Stomach smooth muscle (tissue), 2 donors: ENCODE results near the gene NPAS4.

Experiments used
- H3K27ac ChIP-seq: one replicate; pipeline ENCODE4 v1.7.0; 2013; ENCODE audit warnings: mild to moderate bottlenecking, low read length, inconsistent platforms
- H3K27me3 ChIP-seq, 2 donors: one replicate each; pipeline ENCODE4 v1.7.0; 2013; ENCODE audit warnings: low read length in 2 of 2; ENCODE audit not compliant: insufficient read depth in 2 of 2, control insufficient read depth in 1 of 2
- H3K36me3 ChIP-seq, 2 donors: one replicate each; pipeline ENCODE4 v1.7.0; 2013; ENCODE audit warnings: low read length in 2 of 2; ENCODE audit not compliant: control insufficient read depth in 2 of 2, insufficient read depth in 2 of 2
- H3K4me1 ChIP-seq: one replicate; pipeline ENCODE4 v1.7.0; 2013; ENCODE audit warnings: low read length; ENCODE audit not compliant: control insufficient read depth, insufficient read depth
- H3K4me3 ChIP-seq, 2 donors: one replicate each; pipeline ENCODE4 v1.7.0; 2013; ENCODE audit warnings: low read length in 2 of 2
- H3K9ac ChIP-seq, 2 donors: one replicate each; pipeline ENCODE4 v1.7.0; 2013; ENCODE audit warnings: low read length in 2 of 2, mild to moderate bottlenecking in 1 of 2
- H3K9me3 ChIP-seq, 2 donors: one replicate each; pipeline ENCODE4 v1.7.0; 2013; ENCODE audit warnings: low read length in 2 of 2; ENCODE audit not compliant: control insufficient read depth in 2 of 2
- donor health status: healthy.
- donor health status: Pancreatic carcinoma.

NPAS4 gene

DNA sequence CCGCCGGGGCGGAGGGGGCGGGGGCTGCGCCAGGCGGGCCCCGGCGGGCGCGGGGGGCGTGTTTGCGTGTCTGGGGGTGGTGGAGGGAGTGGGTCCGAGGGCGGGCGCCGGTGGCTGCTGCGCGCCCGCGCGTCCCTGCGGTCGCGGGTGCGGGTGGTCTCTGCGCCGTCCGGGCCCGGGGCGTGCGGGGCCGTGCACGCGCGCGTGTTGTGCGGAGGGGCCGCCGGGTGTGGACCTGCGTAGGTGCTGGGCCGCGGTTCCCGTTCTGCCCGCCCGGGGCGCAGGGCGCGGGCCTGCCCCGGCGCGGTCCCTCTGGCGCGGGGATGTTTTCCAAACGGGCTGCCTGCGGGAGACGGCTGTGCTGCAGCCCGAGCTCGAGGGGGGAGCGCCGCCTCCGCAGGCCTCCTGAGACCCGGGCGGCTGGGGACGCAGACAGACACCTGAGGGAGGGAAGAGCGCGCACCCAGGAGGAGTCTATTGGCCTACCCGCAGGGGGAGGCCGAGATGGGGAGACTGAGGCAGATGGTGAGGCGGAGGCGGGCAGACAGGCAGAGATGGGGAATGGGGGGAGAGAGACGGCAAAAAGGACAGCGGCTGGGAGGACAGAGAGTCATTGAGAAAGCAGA, 46.3 kb downstream of the NPAS4 start:
- peaks cover 4 to 14% of the 10 kb centered on the region in 2 donors for H3K36me3 ChIP-seq
- H3K27ac ChIP-seq, result no peak overlapping the region
- peak overlapping the region; percentile 75 to 79 for H3K9ac ChIP-seq
- peaks cover 22% of the 10 kb centered on the region for H3K4me1 ChIP-seq
- no peaks in the 10 kb centered on the region for H3K27me3 ChIP-seq
- no peaks in the 10 kb centered on the region for H3K9me3 ChIP-seq
- peak overlapping the region; percentile 71 to 81 for H3K4me3 ChIP-seq

DNA sequence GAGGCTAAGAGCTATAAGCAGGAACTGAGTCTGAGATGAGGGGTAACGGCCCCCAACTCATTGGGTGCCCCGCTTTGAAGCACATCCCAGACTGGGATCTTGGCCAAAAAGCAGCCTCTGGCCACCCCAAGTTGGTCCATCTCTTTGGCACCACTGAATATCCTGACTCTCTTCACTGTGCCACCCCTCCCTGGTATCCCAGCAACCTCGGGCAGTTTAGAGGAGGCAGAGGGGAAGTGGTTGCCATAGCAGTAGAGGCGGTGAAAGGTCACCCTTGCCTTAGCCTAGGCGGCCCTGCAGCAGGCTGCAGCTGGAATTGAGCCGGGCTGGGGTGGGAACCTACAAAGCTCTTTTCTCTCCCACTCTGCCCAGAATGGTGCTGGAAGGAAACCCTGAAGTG, 46.9 kb downstream of the NPAS4 start:
- no peaks in the 10 kb centered on the region for H3K9me3 ChIP-seq
- peak overlapping the region; percentile 71 to 81 for H3K4me3 ChIP-seq
- peaks cover 22% of the 10 kb centered on the region for H3K4me1 ChIP-seq
- peak overlapping the region; percentile 75 to 79 for H3K9ac ChIP-seq
- no peak overlapping the region for H3K27ac ChIP-seq
- no peaks in the 10 kb centered on the region for H3K27me3 ChIP-seq
- H3K36me3 ChIP-seq, result peaks cover 10 to 20% of the 10 kb centered on the region in 2 donors

DNA sequence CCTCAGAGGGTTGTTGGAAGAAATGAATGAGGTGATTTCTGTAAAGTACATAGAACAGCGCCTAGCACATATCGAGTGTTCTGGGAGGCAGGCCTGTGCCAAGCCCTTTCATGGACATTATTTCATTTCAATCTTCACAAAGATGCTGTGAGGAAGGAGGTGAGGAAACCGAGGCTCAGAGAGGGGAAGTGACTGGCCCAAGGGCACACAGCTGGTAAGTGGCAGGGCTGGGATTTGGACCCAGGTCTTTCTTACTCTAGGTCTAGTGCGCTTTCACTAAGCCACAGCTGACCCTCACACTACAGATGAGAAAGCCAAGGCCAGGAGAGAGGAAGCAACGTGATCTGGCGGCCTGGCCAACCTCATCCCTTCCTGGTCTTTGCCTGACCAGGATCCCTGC, 47.9 kb downstream of the NPAS4 start:
- Histone ChIP-seq H3K4me1 (peaks cover 22% of the 10 kb centered on the region), H3K9ac (peak overlapping the region in 1 of 2 donors; percentile 13), H3K4me3 (no peak overlapping the region), H3K36me3 (peaks cover 18 to 28% of the 10 kb centered on the region in 2 donors), H3K27ac (no peak overlapping the region), H3K9me3 (no peaks in the 10 kb centered on the region), H3K27me3 (no peaks in the 10 kb centered on the region)

DNA sequence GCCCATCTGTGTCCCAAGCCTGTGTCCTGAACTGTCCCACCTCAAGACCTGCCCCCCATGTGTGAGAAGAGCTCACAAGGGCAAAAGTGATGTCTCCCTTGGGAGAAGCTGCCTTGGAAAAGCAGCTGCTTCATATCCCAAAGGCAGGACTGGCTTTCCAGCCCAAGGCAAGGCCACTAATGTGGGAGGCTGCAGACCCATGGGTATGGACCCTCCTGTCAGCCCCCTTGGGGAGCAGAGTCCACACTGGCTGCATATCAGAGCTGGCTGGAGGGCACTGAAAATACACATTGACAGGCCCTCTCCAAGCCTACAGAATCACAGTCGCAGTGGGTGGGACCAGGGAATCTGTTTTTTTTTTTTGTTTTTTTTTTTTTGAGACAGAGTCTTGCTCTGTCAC, 48.6 kb downstream of the NPAS4 start:
- H3K4me1 ChIP-seq, result peaks cover 22% of the 10 kb centered on the region
- H3K27me3 ChIP-seq, result no peaks in the 10 kb centered on the region
- peaks cover 26 to 33% of the 10 kb centered on the region in 2 donors for H3K36me3 ChIP-seq
- no peak overlapping the region for H3K9ac ChIP-seq
- no peak overlapping the region for H3K27ac ChIP-seq
- H3K9me3 ChIP-seq, result no peaks in the 10 kb centered on the region
- H3K4me3 ChIP-seq, result no peak overlapping the region

DNA sequence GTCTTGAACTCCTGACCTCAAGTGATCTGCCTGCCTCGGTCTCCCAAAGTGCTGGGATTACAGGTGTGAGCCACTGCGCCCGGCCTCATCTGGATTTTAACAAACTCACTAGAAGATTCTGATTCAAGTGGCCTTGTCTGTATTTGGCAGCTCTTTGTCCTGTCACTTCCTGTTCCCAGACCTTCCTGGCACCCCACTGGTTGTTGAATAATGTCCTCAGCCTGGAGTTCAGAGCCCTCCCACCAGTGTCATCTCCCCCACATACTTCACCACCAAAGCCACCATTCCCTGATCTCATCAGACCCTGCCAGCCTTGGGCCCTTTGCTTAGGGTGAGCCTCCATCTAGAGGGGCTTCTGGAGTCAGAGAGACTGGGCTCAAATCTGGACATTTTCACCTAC, 49.2 kb downstream of the NPAS4 start:
- no peaks in the 10 kb centered on the region for H3K9me3 ChIP-seq
- peaks cover 22% of the 10 kb centered on the region for H3K4me1 ChIP-seq
- no peak overlapping the region for H3K9ac ChIP-seq
- no peaks in the 10 kb centered on the region for H3K27me3 ChIP-seq
- no peak overlapping the region for H3K27ac ChIP-seq
- peaks cover 26 to 37% of the 10 kb centered on the region in 2 donors for H3K36me3 ChIP-seq
- H3K4me3 ChIP-seq, result no peak overlapping the region

DNA sequence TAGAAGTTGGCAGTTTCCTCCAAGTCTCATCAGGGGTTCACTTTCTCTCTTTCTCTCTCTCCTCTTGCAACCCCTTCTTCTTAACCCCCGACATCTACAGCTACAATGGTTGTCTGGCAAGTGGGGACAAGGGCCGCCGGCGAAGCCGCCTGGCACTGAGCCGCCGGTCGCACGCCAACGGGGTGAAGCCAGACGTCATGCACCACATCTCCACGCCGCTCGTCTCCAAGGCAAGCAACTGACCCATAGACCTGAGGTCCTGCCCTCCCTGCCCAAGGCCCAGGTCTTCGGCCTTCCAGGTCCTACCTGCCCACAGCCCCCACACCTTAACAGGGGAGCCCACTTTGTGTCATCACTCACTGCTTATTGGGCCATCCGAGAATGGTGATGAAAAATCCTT, 50.3 kb downstream of the NPAS4 start:
- Histone ChIP-seq H3K9ac (no peak overlapping the region), H3K4me3 (no peak overlapping the region), H3K9me3 (no peaks in the 10 kb centered on the region), H3K36me3 (peaks cover 26 to 37% of the 10 kb centered on the region in 2 donors), H3K27ac (no peak overlapping the region), H3K4me1 (peaks cover 17% of the 10 kb centered on the region), H3K27me3 (no peaks in the 10 kb centered on the region)

DNA sequence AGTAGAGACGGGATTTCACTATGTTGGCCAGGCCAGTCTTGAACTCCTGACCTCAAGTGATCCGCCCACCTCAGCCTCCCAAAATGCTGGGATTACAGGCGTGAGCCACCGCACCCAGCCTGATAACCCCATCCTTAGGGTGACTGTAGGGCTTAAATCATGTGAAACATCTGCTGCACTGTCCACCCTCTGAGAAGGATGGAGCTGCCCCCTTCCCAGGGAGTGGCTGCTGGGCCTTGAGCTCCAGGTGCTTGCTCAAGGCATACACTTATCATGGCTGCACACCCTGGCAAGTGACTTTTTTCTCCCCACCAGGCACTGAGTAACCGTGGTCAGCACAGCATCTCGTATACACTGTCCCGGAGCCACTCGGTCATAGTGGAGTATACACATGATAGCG, 51.2 kb downstream of the NPAS4 start:
- Histone ChIP-seq H3K9ac (no peak overlapping the region), H3K27ac (no peak overlapping the region), H3K4me3 (no peak overlapping the region), H3K4me1 (peaks cover 11% of the 10 kb centered on the region), H3K9me3 (no peaks in the 10 kb centered on the region), H3K27me3 (no peaks in the 10 kb centered on the region), H3K36me3 (peaks cover 26 to 37% of the 10 kb centered on the region in 2 donors)

DNA sequence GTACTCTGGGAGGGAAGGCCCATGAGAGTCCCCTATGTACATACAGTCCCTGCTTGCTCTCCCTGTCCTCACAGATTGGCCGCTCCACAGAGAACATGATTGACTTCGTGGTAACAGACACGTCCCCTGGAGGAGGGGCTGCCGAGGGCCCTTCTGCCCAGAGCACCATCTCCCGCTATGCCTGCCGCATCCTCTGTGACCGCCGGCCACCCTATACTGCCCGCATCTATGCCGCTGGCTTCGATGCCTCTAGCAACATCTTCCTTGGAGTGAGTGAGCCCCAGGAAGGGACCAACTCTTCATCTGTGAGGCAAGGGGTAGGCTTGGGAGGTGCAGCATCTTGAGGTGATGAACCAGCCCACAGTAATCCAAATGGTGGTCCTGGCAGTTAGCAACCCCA, 52.3 kb downstream of the NPAS4 start:
- Histone ChIP-seq H3K9me3 (no peaks in the 10 kb centered on the region), H3K4me1 (peaks cover under 1% of the 10 kb centered on the region), H3K27ac (no peak overlapping the region), H3K27me3 (no peaks in the 10 kb centered on the region), H3K4me3 (no peak overlapping the region), H3K9ac (no peak overlapping the region), H3K36me3 (peaks cover 26 to 37% of the 10 kb centered on the region in 2 donors)

DNA sequence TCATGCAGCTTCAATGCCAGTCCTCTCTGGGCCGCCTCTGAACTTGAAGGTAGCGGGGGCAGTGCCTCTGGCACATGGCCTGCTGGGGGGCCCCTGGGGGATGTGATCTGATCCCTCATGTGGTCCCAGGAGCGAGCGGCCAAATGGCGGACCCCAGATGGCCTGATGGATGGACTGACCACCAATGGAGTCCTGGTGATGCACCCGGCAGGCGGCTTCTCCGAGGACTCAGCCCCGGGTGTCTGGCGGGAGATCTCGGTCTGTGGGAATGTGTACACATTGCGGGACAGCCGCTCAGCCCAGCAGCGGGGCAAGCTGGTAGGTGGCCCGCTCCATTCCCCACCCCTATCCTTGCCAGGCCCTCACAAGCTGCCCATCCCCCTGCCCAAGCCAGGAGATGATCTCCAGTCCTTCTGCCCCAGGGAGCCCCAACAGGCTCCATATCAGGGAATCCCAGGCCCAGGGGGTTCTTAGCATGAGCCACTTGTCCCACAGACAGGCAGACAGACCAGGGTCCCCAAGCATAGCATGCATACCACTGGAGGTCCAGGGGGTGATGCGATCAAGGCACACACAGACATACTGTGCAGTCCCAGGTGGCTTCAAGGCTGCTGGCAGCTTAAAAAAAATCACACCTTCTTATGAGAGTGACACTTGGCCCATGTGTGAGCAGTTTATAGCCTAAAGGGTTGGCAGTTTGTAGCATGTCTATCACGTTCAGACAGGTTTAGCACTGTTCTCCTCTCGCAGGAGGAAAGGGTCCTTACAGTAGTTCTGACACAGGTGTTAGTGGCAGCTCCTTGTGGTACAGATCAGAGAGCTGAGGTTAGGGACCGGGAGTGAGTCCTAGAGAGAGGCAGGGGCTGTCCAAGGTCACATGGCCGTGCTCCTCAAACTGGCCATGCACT, 53.0 kb downstream of the NPAS4 start:
- H3K36me3 ChIP-seq, result peaks cover 26 to 37% of the 10 kb centered on the region in 2 donors

DNA sequence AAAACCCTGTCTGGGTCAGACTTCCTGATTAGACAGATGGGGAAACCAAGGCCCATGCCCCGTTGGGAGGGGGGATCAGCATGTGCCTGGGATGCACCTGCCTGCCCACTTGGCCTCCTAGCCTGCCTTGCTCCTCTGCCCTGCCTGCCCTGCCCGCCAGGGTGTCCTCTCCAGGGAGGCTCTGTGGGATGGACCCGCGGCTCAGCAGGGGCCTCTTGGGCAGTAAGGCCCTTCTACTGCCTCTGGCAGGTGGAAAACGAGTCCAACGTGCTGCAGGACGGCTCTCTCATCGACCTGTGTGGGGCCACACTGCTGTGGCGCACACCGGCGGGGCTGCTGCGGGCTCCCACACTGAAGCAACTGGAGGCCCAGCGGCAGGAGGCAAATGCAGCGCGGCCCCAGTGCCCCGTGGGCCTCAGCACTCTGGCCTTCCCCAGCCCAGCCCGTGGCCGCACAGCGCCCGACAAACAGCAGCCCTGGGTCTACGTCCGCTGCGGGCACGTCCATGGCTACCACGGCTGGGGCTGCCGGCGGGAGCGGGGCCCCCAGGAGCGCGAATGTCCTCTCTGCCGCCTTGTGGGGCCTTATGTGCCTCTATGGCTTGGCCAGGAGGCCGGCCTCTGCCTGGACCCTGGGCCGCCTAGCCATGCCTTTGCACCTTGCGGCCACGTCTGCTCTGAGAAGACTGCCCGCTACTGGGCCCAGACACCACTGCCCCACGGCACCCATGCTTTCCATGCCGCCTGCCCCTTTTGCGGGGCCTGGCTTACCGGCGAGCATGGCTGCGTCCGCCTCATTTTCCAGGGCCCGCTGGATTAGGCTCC, 54.7 kb downstream of the NPAS4 start:
- Histone ChIP-seq H3K4me1 (peaks cover 16% of the 10 kb centered on the region), H3K9me3 (no peaks in the 10 kb centered on the region), H3K4me3 (no peak overlapping the region), H3K36me3 (peaks cover 26 to 34% of the 10 kb centered on the region in 2 donors), H3K9ac (no peak overlapping the region), H3K27me3 (no peaks in the 10 kb centered on the region), H3K27ac (no peak overlapping the region)

More for the DNA sequence above, 53.0 kb downstream of the NPAS4 start:
- Histone ChIP-seq H3K9ac (no peak overlapping the region), H3K4me1 (peaks cover 5% of the 10 kb centered on the region), H3K27ac (no peak overlapping the region), H3K27me3 (no peaks in the 10 kb centered on the region), H3K9me3 (no peaks in the 10 kb centered on the region), H3K4me3 (no peak overlapping the region)
